Nephron progenitor cell (in vitro differentiated cells): ENCODE measurements around the gene TMC8.
"Not testable (repeated sequence)": the region's sequence is repeated elsewhere in the genome, so short reads cannot be mapped to it uniquely, and the experiment has no call there.

Experiments used
- DNase-seq: peaks from one replicate; pipeline ENCODE4 v3.0.0; 2021
- H3K27ac Mint-ChIP-seq: 2 replicates; pipeline ENCODE4 v1.8.0; 2021; ENCODE audit warnings: mild to moderate bottlenecking, moderate library complexity, mixed read lengths
- H3K27me3 Mint-ChIP-seq: 2 replicates; pipeline ENCODE4 v1.8.0; 2021; ENCODE audit warnings: mild to moderate bottlenecking, low read depth, mixed read lengths; ENCODE audit not compliant: poor library complexity
- H3K36me3 Mint-ChIP-seq: 2 replicates; pipeline ENCODE4 v1.8.0; 2021; ENCODE audit warnings: low read depth, mixed read lengths
- H3K4me1 Mint-ChIP-seq: 2 replicates; pipeline ENCODE4 v1.8.0; 2021; ENCODE audit warnings: mixed read lengths
- H3K4me3 Mint-ChIP-seq: 2 replicates; pipeline ENCODE4 v1.8.0; 2021; ENCODE audit warnings: mild to moderate bottlenecking, moderate library complexity, mixed read lengths
- H3K9me3 Mint-ChIP-seq: 2 replicates; pipeline ENCODE4 v1.8.0; 2021; ENCODE audit warnings: mild to moderate bottlenecking, moderate library complexity, mixed read lengths
- TF ChIP-seq, protein P1 (sequence below): fragments of 200-600 bp; sonication (generic); IDR thresholded peaks from 2 replicates; pipeline ENCODE4 v1.5.0; 2021; ENCODE audit warnings: antibody characterized with exemption

Gene TMC8

GRCh38 chr17:78168242-78168902 is 37.8 kb downstream of the TMC8 start, which contains the start of gene SYNGR2:
Gene SYNGR2, plus strand, starts transcription at chr17:78168581. Its CDS starts 36 bp downstream, at chr17:78168617.
- Mint-ChIP-seq H3K4me1 (peaks cover 12% of the 10 kb centered on the region), H3K27ac (no peak within 1 kb of the TSS), H3K27me3 (peaks cover 6% of the 10 kb centered on the region), H3K36me3 (peaks cover 2% of the 10 kb centered on the region), H3K9me3 (no peaks in the 10 kb centered on the region), H3K4me3 (peak within 1 kb of the TSS; percentile 75)
- TF ChIP-seq, protein P1, sequence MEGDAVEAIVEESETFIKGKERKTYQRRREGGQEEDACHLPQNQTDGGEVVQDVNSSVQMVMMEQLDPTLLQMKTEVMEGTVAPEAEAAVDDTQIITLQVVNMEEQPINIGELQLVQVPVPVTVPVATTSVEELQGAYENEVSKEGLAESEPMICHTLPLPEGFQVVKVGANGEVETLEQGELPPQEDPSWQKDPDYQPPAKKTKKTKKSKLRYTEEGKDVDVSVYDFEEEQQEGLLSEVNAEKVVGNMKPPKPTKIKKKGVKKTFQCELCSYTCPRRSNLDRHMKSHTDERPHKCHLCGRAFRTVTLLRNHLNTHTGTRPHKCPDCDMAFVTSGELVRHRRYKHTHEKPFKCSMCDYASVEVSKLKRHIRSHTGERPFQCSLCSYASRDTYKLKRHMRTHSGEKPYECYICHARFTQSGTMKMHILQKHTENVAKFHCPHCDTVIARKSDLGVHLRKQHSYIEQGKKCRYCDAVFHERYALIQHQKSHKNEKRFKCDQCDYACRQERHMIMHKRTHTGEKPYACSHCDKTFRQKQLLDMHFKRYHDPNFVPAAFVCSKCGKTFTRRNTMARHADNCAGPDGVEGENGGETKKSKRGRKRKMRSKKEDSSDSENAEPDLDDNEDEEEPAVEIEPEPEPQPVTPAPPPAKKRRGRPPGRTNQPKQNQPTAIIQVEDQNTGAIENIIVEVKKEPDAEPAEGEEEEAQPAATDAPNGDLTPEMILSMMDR, result no peak
- DNase-seq, result peak; percentile 94

DNA sequence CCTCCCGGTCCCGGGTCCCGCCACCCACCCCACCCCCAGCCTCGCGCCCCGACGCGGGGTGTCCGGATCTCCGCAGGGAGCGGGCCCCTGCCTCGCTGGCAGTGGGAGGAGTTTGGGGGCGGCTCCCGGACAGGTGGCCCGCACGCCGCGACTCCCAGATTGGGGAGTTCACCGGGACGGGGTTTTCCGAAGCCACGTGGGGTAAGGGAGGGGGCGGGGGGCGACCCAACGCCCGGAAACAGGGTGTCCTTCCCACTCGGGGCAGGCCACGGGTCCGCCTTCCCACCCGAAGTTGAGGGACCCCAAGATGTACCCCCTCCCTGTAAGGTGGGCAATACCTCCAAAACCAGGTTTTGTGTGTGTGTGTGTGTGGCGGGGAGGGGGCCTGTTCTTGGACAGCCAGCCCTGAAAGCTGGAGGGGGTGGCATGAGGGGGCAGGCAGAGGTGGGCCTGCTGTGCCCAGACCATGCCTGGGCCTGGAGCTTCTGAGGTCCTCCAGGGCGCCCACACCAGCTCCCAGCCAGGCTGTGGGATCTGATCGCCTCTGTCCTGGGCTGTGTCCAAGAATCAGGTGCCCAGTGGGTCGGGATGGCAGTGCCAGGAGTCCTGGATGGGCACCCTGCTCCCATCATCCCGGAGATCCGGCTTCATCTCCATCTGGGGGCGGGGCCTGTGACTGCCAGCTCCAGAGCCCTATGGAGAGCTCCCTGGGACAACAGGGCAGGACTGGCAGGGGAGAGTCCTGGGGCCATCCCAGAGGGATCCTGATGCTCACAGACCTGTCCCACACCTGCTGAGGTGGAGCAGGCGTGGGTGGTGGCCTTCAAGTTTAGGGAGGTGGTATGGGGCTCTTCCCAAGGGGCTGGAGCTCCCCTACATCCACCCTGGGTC is 38.6 kb downstream of the TMC8 start:
- Mint-ChIP-seq H3K27me3 (peaks cover 6% of the 10 kb centered on the region), H3K27ac (no peak overlapping the region), H3K4me3 (peak overlapping the region; percentile 28), H3K9me3 (no peaks in the 10 kb centered on the region), H3K36me3 (peaks cover 10% of the 10 kb centered on the region), H3K4me1 (peaks cover 12% of the 10 kb centered on the region)
- TF ChIP-seq, protein P1, result no peak
- DNase-seq, result peak; percentile 44

DNA sequence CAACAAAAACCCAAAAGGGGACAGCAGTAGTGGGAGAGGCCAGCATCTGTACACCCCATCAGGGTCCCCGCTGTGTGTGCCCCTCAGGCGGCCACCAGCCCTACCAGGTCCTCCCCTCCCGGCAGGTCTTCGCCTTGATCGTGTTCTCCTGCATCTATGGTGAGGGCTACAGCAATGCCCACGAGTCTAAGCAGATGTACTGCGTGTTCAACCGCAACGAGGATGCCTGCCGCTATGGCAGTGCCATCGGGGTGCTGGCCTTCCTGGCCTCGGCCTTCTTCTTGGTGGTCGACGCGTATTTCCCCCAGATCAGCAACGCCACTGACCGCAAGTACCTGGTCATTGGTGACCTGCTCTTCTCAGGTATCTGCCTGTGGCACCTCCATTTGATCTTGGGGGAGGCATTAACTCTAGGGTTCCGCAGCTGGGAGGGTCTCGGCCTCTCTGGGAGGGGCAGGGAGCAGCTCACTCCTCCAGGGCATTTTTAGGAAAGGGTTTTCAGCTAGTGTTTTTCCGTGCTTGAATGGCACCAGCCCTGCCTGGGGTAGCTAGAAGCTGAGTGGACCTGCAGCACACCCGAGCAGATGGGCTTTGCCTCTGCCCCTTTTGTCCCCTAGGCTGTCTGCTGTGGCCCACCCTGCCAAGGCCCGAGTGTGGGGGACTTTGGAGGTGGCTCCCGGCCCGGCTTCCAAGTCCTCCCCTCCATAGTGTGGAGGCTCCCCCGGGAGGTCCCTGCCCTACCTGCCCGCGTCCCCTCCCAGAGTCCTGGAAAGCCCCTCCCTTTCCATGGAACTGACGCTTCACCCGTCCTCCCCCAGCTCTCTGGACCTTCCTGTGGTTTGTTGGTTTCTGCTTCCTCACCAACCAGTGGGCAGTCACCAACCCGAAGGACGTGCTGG is 40.4 kb downstream of the TMC8 start:
- Mint-ChIP-seq H3K27me3 (peaks cover 6% of the 10 kb centered on the region), H3K9me3 (no peaks in the 10 kb centered on the region), H3K36me3 (peaks cover 12% of the 10 kb centered on the region), H3K27ac (no peak overlapping the region), H3K4me1 (peaks cover 14% of the 10 kb centered on the region), H3K4me3 (peak overlapping the region; percentile 15)
- TF ChIP-seq, protein P1, result no peak
- no peak for DNase-seq

DNA sequence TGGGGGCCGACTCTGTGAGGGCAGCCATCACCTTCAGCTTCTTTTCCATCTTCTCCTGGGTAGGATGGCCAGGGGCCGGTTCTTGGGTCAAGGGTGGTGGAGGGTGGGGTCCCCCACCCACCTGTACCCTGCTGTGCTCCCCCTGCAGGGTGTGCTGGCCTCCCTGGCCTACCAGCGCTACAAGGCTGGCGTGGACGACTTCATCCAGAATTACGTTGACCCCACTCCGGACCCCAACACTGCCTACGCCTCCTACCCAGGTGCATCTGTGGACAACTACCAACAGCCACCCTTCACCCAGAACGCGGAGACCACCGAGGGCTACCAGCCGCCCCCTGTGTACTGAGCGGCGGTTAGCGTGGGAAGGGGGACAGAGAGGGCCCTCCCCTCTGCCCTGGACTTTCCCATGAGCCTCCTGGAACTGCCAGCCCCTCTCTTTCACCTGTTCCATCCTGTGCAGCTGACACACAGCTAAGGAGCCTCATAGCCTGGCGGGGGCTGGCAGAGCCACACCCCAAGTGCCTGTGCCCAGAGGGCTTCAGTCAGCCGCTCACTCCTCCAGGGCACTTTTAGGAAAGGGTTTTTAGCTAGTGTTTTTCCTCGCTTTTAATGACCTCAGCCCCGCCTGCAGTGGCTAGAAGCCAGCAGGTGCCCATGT is 41.1 kb downstream of the TMC8 start:
- H3K27me3 Mint-ChIP-seq, DNase-seq, H3K9me3 Mint-ChIP-seq, H3K27ac Mint-ChIP-seq, H3K4me3 Mint-ChIP-seq: not testable (repeated sequence)
- Mint-ChIP-seq H3K36me3 (peaks cover 12% of the 10 kb centered on the region), H3K4me1 (peaks cover 19% of the 10 kb centered on the region)

DNA sequence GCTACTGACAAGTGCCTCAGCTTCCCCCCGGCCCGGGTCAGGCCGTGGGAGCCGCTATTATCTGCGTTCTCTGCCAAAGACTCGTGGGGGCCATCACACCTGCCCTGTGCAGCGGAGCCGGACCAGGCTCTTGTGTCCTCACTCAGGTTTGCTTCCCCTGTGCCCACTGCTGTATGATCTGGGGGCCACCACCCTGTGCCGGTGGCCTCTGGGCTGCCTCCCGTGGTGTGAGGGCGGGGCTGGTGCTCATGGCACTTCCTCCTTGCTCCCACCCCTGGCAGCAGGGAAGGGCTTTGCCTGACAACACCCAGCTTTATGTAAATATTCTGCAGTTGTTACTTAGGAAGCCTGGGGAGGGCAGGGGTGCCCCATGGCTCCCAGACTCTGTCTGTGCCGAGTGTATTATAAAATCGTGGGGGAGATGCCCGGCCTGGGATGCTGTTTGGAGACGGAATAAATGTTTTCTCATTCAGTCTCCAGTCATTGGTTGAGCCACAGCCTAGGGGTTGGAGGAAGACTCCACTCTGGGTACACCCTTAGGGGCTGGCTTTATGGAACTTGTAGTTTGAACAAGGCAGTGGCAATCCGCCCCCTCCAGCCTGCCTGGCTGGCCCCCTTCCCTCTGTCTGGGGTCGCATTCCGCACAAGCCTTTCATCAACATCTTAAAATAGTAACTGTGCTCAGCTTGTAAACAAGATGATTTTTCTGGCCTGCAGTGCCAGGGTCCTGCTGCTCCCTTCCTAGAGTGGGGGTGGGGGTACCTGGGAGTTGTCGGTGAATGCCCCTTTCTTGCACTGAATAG is 41.9 kb downstream of the TMC8 start:
- no peaks in the 10 kb centered on the region for H3K9me3 Mint-ChIP-seq
- H3K27ac Mint-ChIP-seq, result no peak overlapping the region
- H3K4me3 Mint-ChIP-seq, result no peak overlapping the region
- peaks cover 19% of the 10 kb centered on the region for H3K4me1 Mint-ChIP-seq
- peaks cover 12% of the 10 kb centered on the region for H3K36me3 Mint-ChIP-seq
- no peak for DNase-seq
- peaks cover 3% of the 10 kb centered on the region for H3K27me3 Mint-ChIP-seq
- TF ChIP-seq, protein P1, result no peak
